ENCODE measurements around the gene C5orf63. TPM values are rescaled to one million over a fixed set of nuclear protein-coding genes. Genes with fewer than 3 reads are reported as not detected.

C5orf63 gene
- total and polyA plus RNA-seq, 2 of the 8 experiments (the other 6 are each of a cell fraction or from before 2014, with no cell fraction given), result 0.67 to 0.71 TPM

DNA sequence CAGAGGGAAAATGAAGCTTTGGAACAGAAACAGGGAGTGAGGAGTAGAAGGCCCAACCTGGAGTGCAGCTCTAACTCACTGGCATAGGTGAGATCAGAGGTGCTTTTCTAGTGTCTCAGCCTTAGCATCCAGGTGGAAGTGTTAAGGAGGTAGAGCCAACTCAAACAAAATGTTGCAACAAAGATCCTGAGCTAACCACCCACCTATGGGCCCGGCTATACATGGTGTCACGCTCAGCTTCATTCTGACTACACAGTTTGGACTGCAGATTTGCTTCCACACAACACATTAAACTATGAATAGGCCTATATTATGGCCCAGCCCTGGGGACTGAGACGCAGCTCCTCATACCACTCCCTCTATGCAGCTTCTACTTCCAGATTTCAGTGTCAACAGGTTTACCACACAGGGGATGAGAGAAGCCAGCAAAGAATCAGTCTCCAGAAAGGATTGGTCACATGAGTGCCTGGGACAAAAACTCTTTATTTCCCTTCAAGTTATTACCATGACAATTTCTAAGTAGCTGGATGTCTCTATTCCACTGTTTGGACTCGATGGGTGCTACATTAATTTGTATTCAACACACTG is 9.0 kb downstream of the C5orf63 start:
- Histone ChIP-seq H3K4me1 (replicated peaks in 1 of 4; ENCODE audit: control insufficient read depth in 3 of 4, insufficient read depth in 4 of 4, low read length in 3 of 4) (no peaks in the 10 kb centered on the region; a peak in 1 of 7 replicates), H3K9me3 (ENCODE audit: insufficient read depth in 2 of 2, low read depth in 1 of 2, low read length in 1 of 2) (no peaks in the 10 kb centered on the region), H3K79me2 (ENCODE audit: control insufficient read depth in 1 of 2, insufficient read depth in 2 of 2, low read length in 2 of 2) (no peaks in the 10 kb centered on the region), H2BK120ac (replicated peaks; ENCODE audit: low read depth, low read length) (no peak overlapping the region), H2BK12ac (ENCODE audit: low read depth, low read length) (no peak overlapping the region), H2BK15ac (ENCODE audit: low read length) (no peak overlapping the region), H3K27me3 (replicated peaks in 1 of 4; ENCODE audit: control insufficient read depth in 3 of 4, extremely low read depth in 1 of 4, insufficient read depth in 3 of 4, low read length in 3 of 4) (no peaks in the 10 kb centered on the region), H3K23me2 (ENCODE audit: low read depth, low read length) (no peaks in the 10 kb centered on the region), H2AK5ac (ENCODE audit: low read depth, low read length) (no peak overlapping the region), H4K20me1 (replicated peaks in 1 of 2; ENCODE audit: control insufficient read depth in 1 of 2, insufficient read depth in 2 of 2, low read length in 2 of 2) (no peaks in the 10 kb centered on the region), H2BK5ac (ENCODE audit: low read depth, low read length) (no peak overlapping the region), H3K4me2 (ENCODE audit: insufficient read depth in 1 of 2, low read depth in 2 of 2, low read length in 2 of 2) (no peak overlapping the region), H3K79me1 (ENCODE audit: low read depth, low read length) (no peaks in the 10 kb centered on the region), H2BK20ac (ENCODE audit: low read length) (no peak overlapping the region), H3K36me3 (ENCODE audit: control insufficient read depth in 2 of 4, insufficient read depth in 4 of 4, low read length in 3 of 4) (no peaks in the 10 kb centered on the region), H3K4me3 (ENCODE audit: extremely low read depth in 1 of 4, insufficient read depth in 2 of 4, low read depth in 3 of 4, low read length in 4 of 4) (no peak overlapping the region), H3K9ac (replicated peaks in 1 of 4; ENCODE audit: extremely low read depth in 1 of 4, low read depth in 3 of 4, low read length in 3 of 4) (no peak overlapping the region), H3K27ac (ENCODE audit: low read depth, low read length) (no peak overlapping the region), H3K18ac (ENCODE audit: extremely low read depth, low read length) (no peak overlapping the region), H4K8ac (ENCODE audit: extremely low read depth, insufficient read depth, low read length) (no peak overlapping the region), H4K91ac (replicated peaks; ENCODE audit: insufficient read length, low read length) (no peak overlapping the region), H4K5ac (ENCODE audit: insufficient read length, low read depth, low read length) (no peak overlapping the region), H3K4ac (replicated peaks; ENCODE audit: insufficient read length, low read depth, low read length) (no peak overlapping the region), H3K23ac (ENCODE audit: insufficient read length) (no peak overlapping the region), H3K56ac (replicated peaks; ENCODE audit: insufficient read length, low read depth, low read length) (no peak overlapping the region), H2AFZ (ENCODE audit: low read length) (no peak overlapping the region), H3K14ac (ENCODE audit: insufficient read length) (no peak overlapping the region)
- DNase-seq (ENCODE audit: low read depth in 1 of 2, low spot score in 2 of 2) (no peak), FAIRE-seq (no peak)
- ChIA-PET POLR2A (ENCODE audit: partially characterized antibody) (no interaction called here), CTCF (ENCODE audit: partially characterized antibody) (interaction anchor here (0.6 to 2.1 kb wide), 7 partner anchors 9 to 410 kb away, joined by 3 to 10 read pairs (median 3); partner anchors contain the start of gene C5orf63)
- WGBS, 2 experiments (ENCODE audit: extremely low coverage in 1 of 2, insufficient coverage in 1 of 2, insufficient read length in 1 of 2, insufficient replicate concordance in 2 of 2, low coverage in 1 of 2, low lambda C conversion rate in 2 of 2, missing lambda C conversion rate in 1 of 2), result 91% methylated on average over 4 of the region's 4 CpGs; no CpG with 5 or more reads in 1 of the 2 experiments
- TF ChIP-seq RNF2 (IDR thresholded peaks at IDR 0.05; ENCODE audit: borderline replicate concordance, low read depth, low read length, missing control alignments, poor library complexity, severe bottlenecking) (no peak), SAP30 (IDR thresholded peaks at IDR 0.05; ENCODE audit: insufficient read depth, insufficient replicate concordance, low read length) (no peak), TAF7 (optimal IDR thresholded peaks at IDR 0.05; ENCODE audit: borderline replicate concordance, low read depth, low read length) (no peak), YY1 (IDR thresholded peaks at IDR 0.05; ENCODE audit: low read depth, low read length) (no peak), SP1 (IDR thresholded peaks at IDR 0.05; ENCODE audit: low read depth, low read length) (no peak), KDM1A (IDR thresholded peaks at IDR 0.05; ENCODE audit: borderline replicate concordance, low read length) (no peak), SIN3A (conservative IDR thresholded peaks at IDR 0.05 in 1 of 2, IDR thresholded peaks at IDR 0.05 in 1 of 2; ENCODE audit: low read depth in 1 of 2, low read length in 2 of 2) (no peak), EGR1 (IDR thresholded peaks at IDR 0.05; ENCODE audit: borderline replicate concordance, low read depth, low read length) (no peak)
- TF ChIP-seq, protein P1, sequence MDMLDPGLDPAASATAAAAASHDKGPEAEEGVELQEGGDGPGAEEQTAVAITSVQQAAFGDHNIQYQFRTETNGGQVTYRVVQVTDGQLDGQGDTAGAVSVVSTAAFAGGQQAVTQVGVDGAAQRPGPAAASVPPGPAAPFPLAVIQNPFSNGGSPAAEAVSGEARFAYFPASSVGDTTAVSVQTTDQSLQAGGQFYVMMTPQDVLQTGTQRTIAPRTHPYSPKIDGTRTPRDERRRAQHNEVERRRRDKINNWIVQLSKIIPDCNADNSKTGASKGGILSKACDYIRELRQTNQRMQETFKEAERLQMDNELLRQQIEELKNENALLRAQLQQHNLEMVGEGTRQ (IDR thresholded peaks at IDR 0.05; ENCODE audit: low read length), result no peak

All from H1 (cell line).